ENCODE data around the gene PGA5.

GRCh38 chr11:61198948-61199523 is 41.9 kb upstream of the PGA5 start:
- TF ChIP-seq, protein P1, sequence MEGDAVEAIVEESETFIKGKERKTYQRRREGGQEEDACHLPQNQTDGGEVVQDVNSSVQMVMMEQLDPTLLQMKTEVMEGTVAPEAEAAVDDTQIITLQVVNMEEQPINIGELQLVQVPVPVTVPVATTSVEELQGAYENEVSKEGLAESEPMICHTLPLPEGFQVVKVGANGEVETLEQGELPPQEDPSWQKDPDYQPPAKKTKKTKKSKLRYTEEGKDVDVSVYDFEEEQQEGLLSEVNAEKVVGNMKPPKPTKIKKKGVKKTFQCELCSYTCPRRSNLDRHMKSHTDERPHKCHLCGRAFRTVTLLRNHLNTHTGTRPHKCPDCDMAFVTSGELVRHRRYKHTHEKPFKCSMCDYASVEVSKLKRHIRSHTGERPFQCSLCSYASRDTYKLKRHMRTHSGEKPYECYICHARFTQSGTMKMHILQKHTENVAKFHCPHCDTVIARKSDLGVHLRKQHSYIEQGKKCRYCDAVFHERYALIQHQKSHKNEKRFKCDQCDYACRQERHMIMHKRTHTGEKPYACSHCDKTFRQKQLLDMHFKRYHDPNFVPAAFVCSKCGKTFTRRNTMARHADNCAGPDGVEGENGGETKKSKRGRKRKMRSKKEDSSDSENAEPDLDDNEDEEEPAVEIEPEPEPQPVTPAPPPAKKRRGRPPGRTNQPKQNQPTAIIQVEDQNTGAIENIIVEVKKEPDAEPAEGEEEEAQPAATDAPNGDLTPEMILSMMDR (IDR thresholded peaks at IDR 0.05) = no peak
- no peak for TF ChIP-seq POLR2A (IDR thresholded peaks at IDR 0.05)
